Muscle of back (tissue), 10 donors: ENCODE results near the gene ZNF555. TPM values are rescaled to one million over a fixed set of nuclear protein-coding genes. Genes with fewer than 3 reads are reported as not detected.

Experiments
- polyA plus RNA-seq, 10 donors: library from polyadenylated mRNA; unstranded; fragments of 120-200 nt; gene quantifications; one replicate each; pipeline ENCODE4 v1.2.1, GENCODE V29; 2013; ENCODE audit not compliant: insufficient read length in 10 of 10

Gene ZNF555
- polyA plus RNA-seq, 10 donors: 11.0 to 20.9 (median 13.1) TPM

Other genes with a start within 250 kb of the ZNF555 start
- gene GNG7, start 138.8 kb upstream of the ZNF555 start, polyA plus RNA-seq: 1 to 10 TPM; 1.6 to 3.6 (median 2.3) TPM
- gene DIRAS1, start 120.1 kb upstream of the ZNF555 start, polyA plus RNA-seq: 1 to 10 TPM; 1.2 to 5.2 (median 2.0) TPM
- gene SLC39A3, start 101.5 kb upstream of the ZNF555 start, polyA plus RNA-seq: 10 to 100 TPM; 10.9 to 18.5 (median 14.3) TPM
- 10 to 100 TPM; 67.0 to 89.5 (median 79.3) TPM for gene SGTA, start 58.2 kb upstream of the ZNF555 start, polyA plus RNA-seq
- gene THOP1, start 56.0 kb upstream of the ZNF555 start, polyA plus RNA-seq: 10 to 100 TPM; 34.6 to 54.8 (median 42.9) TPM
- 1 to 10 TPM; 4.5 to 7.7 (median 5.3) TPM for gene ZNF554, start 21.6 kb upstream of the ZNF555 start, polyA plus RNA-seq
- 10 to 100 TPM; 21.6 to 50.3 (median 35.9) TPM for gene ZNF556, start 25.9 kb downstream of the ZNF555 start, polyA plus RNA-seq
- 1 to 10 TPM; 2.2 to 4.9 (median 3.0) TPM for gene ZNF57, start 59.5 kb downstream of the ZNF555 start, polyA plus RNA-seq
- gene ZNF77, start 103.5 kb downstream of the ZNF555 start, polyA plus RNA-seq: 1 to 10 TPM; 3.6 to 8.9 (median 5.0) TPM
- under 1 TPM; 0.30 to 0.91 (median 0.55) TPM for gene TLE6, start 136.1 kb downstream of the ZNF555 start, polyA plus RNA-seq
- gene TLE2, start 187.8 kb downstream of the ZNF555 start, polyA plus RNA-seq: 10 to 100 TPM; 22.1 to 34.1 (median 26.1) TPM
- gene TLE5, start 221.0 kb downstream of the ZNF555 start, polyA plus RNA-seq: 100 to 1,000 TPM; 595 to 763 (median 675) TPM